Measurements from ENCODE around the gene OTUD5. TPM values are rescaled to one million over a fixed set of nuclear protein-coding genes. Genes with fewer than 3 reads are reported as not detected.
A peak's percentile ranks its signal among the peaks of the same experiment; 100 is the strongest.

The OTUD5 gene
- total RNA-seq, 1 experiment from 2014 or later, result 67.8 TPM

DNA sequence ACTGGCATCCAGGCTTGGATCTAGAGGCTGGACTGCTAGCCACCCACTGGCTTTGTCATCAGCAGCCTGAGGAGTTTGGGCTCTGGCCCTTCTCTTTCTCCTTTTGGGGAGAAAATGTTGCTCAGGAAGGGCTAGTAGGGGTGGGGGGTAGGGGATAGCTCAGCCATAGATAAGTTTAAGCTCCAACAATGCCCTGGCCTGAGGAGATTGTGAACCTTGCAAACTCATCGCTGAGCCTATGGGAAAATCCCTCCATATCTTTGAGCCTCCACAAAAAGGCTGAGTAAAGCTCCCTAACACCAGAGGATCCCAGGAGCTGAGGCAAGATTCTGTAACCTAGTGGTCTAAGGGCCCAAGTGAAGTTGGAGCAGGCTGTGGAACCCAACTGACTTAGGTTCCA, 8.8 kb downstream of the OTUD5 start:
- no peaks in the 10 kb centered on the region for H3K27me3 Mint-ChIP-seq (ENCODE audit: unreplicated experiment)
- H3K36me3 Mint-ChIP-seq (ENCODE audit: insufficient read depth, unreplicated experiment), result peaks cover 16% of the 10 kb centered on the region
- intact Hi-C loops (cut with micrococcal nuclease; ENCODE audit: unreplicated experiment), result loop anchor here (10.0 kb wide), 1 partner anchor 184 kb away; the partner anchor contains the start of gene GLOD5
- CTCF ChIA-PET, result no interaction called here
- H3K27ac Mint-ChIP-seq (ENCODE audit: unreplicated experiment), result no peak overlapping the region
- H3K4me3 Mint-ChIP-seq (ENCODE audit: low read depth, unreplicated experiment), result no peak overlapping the region
- no peak for DNase-seq
- TF ChIP-seq, protein P1, sequence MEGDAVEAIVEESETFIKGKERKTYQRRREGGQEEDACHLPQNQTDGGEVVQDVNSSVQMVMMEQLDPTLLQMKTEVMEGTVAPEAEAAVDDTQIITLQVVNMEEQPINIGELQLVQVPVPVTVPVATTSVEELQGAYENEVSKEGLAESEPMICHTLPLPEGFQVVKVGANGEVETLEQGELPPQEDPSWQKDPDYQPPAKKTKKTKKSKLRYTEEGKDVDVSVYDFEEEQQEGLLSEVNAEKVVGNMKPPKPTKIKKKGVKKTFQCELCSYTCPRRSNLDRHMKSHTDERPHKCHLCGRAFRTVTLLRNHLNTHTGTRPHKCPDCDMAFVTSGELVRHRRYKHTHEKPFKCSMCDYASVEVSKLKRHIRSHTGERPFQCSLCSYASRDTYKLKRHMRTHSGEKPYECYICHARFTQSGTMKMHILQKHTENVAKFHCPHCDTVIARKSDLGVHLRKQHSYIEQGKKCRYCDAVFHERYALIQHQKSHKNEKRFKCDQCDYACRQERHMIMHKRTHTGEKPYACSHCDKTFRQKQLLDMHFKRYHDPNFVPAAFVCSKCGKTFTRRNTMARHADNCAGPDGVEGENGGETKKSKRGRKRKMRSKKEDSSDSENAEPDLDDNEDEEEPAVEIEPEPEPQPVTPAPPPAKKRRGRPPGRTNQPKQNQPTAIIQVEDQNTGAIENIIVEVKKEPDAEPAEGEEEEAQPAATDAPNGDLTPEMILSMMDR (IDR thresholded peaks at IDR 0.05; ENCODE audit: unreplicated experiment), result no peak
- peaks cover 6% of the 10 kb centered on the region for H3K4me1 Mint-ChIP-seq (ENCODE audit: low read depth, unreplicated experiment)
- H3K9me3 Mint-ChIP-seq (ENCODE audit: low read depth, unreplicated experiment), result no peaks in the 10 kb centered on the region
- BruUV-seq (replicated peaks), result no TSS peak

DNA sequence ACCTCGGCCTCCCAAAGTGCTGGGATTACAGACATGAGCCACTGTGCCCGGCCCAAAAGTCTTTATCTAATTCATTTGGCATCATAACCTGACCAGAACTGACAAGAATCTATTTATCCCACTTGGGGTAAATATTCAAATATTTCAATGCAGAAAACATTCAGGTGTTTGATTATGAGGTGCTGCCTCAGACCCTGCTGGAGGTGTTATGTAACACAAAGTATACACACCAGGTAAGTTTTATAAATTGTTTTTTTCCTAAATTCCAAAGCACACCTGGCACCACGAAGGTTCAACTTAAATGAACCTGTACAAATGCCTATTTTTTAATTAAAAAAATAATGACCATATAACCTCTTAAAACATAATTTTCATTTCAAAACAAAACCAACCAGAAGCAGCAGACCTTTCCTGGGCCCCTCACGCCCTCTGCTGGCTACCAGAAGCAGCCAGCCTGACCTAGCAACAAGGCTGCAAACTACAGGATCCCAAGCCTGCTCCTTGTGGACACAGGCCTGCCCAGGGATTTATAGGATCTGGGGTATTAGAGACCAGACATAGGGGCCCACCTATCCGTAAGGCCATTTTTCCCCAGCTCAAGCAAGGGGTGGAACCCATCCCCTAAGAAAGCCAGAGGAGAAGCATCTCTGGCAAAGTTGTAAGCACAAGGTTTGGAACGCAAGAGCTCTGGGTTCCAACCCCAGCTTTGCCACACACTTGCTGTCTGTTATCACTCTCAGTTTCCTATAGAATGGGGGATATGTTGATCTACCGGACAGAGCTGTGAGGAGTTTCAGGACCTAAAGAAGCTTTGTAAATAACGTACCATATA, 11.7 kb downstream of the OTUD5 start:
- Mint-ChIP-seq H3K4me1 (ENCODE audit: low read depth, unreplicated experiment) (no peaks in the 10 kb centered on the region), H3K27ac (ENCODE audit: unreplicated experiment) (no peak overlapping the region), H3K9me3 (ENCODE audit: low read depth, unreplicated experiment) (no peaks in the 10 kb centered on the region), H3K36me3 (ENCODE audit: insufficient read depth, unreplicated experiment) (peaks cover 17% of the 10 kb centered on the region), H3K4me3 (ENCODE audit: low read depth, unreplicated experiment) (no peak overlapping the region), H3K27me3 (ENCODE audit: unreplicated experiment) (no peaks in the 10 kb centered on the region)
- no TSS peak for BruUV-seq (replicated peaks)
- TF ChIP-seq, protein P1 (IDR thresholded peaks at IDR 0.05; ENCODE audit: unreplicated experiment), result peak; percentile 66
- intact Hi-C loops (cut with micrococcal nuclease; ENCODE audit: unreplicated experiment), result loop anchor here (10.0 kb wide), 1 partner anchor 181 kb away; the partner anchor contains the start of gene GLOD5
- CTCF ChIA-PET, result no interaction called here
- DNase-seq, result peak; percentile 62

DNA sequence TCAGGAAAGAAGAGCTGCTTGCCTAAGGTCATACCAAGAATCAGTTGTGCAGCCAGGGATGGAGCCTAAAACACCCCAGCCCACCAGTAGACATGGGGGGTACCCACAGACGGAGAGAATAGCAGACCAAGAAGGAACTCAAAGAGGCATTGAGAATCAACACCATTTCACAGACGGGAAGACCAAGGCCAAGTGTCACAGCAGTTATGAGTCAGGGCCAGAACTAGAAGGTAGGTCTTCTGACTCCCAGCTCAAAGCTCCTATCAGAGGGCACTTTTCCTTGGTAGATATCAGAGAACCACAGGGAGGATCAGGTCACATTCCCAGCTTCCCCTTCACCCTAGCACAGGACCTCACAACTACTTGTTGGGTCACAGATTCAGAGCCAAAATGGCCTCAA, 14.5 kb downstream of the OTUD5 start:
- Mint-ChIP-seq H3K4me3 (ENCODE audit: low read depth, unreplicated experiment) (no peak overlapping the region), H3K9me3 (ENCODE audit: low read depth, unreplicated experiment) (no peaks in the 10 kb centered on the region), H3K27ac (ENCODE audit: unreplicated experiment) (no peak overlapping the region), H3K36me3 (ENCODE audit: insufficient read depth, unreplicated experiment) (peaks cover 26% of the 10 kb centered on the region), H3K27me3 (ENCODE audit: unreplicated experiment) (no peaks in the 10 kb centered on the region), H3K4me1 (ENCODE audit: low read depth, unreplicated experiment) (no peaks in the 10 kb centered on the region)
- no peak for DNase-seq
- CTCF ChIA-PET, result no interaction called here
- intact Hi-C loops (cut with micrococcal nuclease; ENCODE audit: unreplicated experiment), result loop anchor here (10.0 kb wide), 1 partner anchor 178 kb away; the partner anchor contains the start of gene GLOD5
- TF ChIP-seq, protein P1 (IDR thresholded peaks at IDR 0.05; ENCODE audit: unreplicated experiment), result no peak
- no TSS peak for BruUV-seq (replicated peaks)

- CTCF ChIA-PET, result interaction anchor here (0.9 to 1.1 kb wide), 2 partner anchors 10 to 17 kb away, joined by 4 to 9 read pairs; partner anchors contain the start of gene OTUD5
- Mint-ChIP-seq H3K4me3 (ENCODE audit: low read depth, unreplicated experiment) (no peak overlapping the region), H3K36me3 (ENCODE audit: insufficient read depth, unreplicated experiment) (peaks cover 31% of the 10 kb centered on the region), H3K4me1 (ENCODE audit: low read depth, unreplicated experiment) (no peaks in the 10 kb centered on the region), H3K27me3 (ENCODE audit: unreplicated experiment) (no peaks in the 10 kb centered on the region), H3K9me3 (ENCODE audit: low read depth, unreplicated experiment) (no peaks in the 10 kb centered on the region), H3K27ac (ENCODE audit: unreplicated experiment) (no peak overlapping the region)
- intact Hi-C loops (cut with micrococcal nuclease; ENCODE audit: unreplicated experiment), result loop anchor here (10.0 kb wide), 1 partner anchor 176 kb away; the partner anchor contains the start of gene GLOD5
- DNase-seq, result no peak
- BruUV-seq (replicated peaks), result no TSS peak
- TF ChIP-seq, protein P1 (IDR thresholded peaks at IDR 0.05; ENCODE audit: unreplicated experiment), result no peak
Observed at GRCh38 chrX:48940404-48940955, 16.9 kb downstream of the OTUD5 start.
